DOHH2 (cell line): ENCODE results near the gene TRPM3.

Source experiments
- EZH2phosphoT487 ChIP-seq: fragments of 200-600 bp; sonication (generic); IDR thresholded peaks from 2 replicates; pipeline ENCODE4 v1.6.1; 2017; ENCODE audit warnings: borderline replicate concordance, mild to moderate bottlenecking, antibody characterized with exemption, low read length, moderate library complexity, mixed read lengths
- TF ChIP-seq, protein P1 (sequence below): fragments of 200-600 bp; sonication (generic); IDR thresholded peaks from one replicate; pipeline ENCODE4 v1.5.1; 2014; ENCODE audit warnings: antibody characterized with exemption, mild to moderate bottlenecking, low read depth, low read length; ENCODE audit not compliant: poor library complexity, severe bottlenecking

DNA sequence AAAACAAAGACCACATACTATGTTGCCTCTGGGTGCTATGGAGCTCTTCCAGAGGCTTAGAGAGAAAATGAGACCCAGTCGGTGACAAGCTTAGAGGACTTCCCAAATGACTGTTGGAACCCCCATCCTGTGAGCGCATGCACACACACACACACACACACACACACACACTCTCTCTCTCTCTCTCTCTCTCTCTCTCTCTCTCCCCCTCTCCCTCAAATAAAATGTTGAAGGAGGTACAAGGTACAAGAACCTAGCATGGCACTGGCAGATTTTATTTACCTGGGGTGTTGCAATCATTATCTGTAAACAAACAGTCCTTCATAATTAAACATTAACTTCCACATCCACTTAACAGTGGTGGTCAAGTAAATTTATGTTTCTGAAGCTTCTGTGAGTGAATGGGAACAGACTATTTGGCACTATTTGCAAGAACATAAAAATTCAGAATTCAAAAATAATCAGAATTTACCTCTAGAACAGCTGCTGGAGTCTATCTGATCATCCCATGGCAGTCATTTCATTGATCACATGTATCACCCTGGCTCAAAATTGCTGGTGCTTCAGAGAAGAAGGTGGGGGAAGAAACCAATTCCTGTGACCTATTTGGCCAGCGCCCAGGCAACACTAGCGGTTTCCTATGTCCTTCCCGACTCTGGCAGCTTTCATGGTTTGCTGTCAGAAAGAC is 24.9 kb downstream of the TRPM3 start:
- TF ChIP-seq, protein P1, sequence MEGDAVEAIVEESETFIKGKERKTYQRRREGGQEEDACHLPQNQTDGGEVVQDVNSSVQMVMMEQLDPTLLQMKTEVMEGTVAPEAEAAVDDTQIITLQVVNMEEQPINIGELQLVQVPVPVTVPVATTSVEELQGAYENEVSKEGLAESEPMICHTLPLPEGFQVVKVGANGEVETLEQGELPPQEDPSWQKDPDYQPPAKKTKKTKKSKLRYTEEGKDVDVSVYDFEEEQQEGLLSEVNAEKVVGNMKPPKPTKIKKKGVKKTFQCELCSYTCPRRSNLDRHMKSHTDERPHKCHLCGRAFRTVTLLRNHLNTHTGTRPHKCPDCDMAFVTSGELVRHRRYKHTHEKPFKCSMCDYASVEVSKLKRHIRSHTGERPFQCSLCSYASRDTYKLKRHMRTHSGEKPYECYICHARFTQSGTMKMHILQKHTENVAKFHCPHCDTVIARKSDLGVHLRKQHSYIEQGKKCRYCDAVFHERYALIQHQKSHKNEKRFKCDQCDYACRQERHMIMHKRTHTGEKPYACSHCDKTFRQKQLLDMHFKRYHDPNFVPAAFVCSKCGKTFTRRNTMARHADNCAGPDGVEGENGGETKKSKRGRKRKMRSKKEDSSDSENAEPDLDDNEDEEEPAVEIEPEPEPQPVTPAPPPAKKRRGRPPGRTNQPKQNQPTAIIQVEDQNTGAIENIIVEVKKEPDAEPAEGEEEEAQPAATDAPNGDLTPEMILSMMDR, result no peak
- no peak for TF ChIP-seq EZH2phosphoT487
